M059J (cell line): ENCODE measurements around the gene FYCO1. TPM values are rescaled to one million over a fixed set of nuclear protein-coding genes. Genes with fewer than 3 reads are reported as not detected.

Experiments
- DNase-seq: peaks from one replicate; pipeline ENCODE4 v3.0.0-alpha.2; 2012; ENCODE audit warnings: low read depth
- total RNA-seq: library from RNA; depleted of rRNA; stranded (reverse); fragments of >200 nt; shearing (Covaris generic); gene quantifications from 2 replicates; pipeline ENCODE4 v1.2.3, GENCODE V29; 2014

The FYCO1 gene
- total RNA-seq, 1 experiment from 2014 or later = 7.8 TPM

DNA sequence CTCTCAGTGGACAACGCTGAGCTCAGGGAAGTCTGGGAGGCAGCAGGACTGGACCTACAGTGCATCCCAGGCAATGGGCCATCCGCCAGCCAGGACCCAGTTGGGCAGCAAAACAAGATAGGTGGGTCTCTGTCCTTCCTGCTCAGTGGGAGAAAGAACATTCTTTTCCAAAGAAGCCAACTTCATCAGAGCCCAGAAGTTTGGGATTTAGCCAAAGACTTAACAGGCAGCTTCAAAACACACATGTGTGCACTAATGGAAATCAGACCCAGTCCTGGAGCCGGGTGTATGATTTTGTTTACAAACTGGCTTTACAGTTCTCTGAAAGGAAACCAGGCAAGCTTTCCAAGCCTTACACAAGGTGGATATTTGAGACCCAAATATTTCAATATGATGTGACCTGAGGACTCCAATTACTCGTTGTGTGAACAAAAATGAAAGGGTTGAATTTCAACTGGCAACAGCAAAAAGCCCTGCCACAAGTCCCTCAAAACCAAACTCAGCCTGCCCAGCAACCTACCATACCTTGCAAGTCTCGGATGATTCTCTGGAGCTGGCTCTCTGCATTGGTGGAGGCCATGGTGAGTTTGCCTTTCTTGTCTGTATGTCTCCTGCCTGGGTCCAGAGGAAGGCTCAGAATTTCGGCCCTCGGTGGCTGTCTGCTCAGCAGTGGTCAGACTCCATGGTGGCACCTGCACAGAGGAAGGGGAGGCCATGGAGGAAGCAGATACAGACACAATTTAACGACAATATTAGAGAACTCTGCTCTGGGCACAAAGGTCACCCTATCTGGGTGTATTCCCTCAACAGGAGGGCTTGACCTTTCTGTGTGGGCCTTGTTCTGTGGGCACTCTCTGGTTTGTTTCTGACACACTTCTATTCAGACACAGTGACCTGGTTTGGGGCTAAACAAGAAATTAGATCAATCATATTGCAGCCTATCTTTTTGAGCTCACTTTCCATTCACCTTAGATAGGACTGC lies 11.0 kb downstream of the FYCO1 start:
- DNase-seq = no peak

DNA sequence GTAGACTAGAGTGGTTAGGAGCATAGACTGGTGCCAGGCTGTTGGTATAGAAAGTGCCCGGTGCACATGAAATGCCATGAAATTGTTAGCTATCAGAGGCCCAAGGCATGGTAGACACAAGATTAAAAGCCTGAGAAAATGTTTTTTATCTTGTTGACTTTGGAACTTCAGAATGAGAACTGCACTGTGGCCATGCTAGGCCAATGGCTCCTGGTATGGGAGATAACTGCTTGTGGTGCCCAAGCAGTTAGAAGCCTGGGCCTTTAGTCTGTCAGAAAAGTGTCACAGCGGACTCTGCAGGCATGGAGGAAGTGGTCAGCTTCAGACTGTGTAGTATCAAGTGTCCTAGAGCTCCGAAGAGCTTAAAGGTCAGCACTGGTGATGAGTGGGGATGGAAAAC lies 11.9 kb downstream of the FYCO1 start:
- DNase-seq = no peak

DNA sequence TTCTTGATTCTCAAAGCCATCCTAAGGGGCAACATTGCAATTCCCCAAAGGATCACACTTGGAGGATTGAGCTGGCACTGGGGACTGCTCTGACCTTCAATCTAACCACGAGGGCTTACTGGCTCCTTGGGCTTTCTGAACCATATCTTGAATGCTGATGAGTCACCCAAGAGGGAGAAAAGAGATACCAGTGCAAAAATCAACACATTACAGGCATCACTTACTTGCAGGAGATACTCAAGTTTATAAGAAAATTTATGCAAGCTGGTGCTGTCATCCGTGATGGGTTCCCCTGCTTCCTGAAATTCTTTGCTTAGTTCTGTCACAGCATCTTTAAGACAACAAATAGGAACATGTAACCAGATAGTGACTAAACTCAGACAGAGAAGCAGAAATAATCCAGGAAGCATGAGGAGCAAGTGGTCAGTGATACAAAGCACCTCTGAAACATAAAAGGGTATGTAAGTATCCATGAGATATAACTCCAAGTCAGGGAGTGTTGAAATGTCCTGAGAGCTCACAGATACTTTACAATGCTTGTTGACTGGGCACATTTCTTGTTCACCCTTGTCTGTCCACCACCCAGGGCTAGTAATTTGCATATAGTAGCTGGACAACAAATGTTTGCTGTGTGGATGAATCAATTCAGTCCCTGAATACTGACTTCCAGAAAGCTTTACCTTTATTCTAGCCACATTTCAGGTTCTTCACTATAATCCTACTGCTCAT lies 14.1 kb downstream of the FYCO1 start:
- peak; percentile 75 for DNase-seq

DNA sequence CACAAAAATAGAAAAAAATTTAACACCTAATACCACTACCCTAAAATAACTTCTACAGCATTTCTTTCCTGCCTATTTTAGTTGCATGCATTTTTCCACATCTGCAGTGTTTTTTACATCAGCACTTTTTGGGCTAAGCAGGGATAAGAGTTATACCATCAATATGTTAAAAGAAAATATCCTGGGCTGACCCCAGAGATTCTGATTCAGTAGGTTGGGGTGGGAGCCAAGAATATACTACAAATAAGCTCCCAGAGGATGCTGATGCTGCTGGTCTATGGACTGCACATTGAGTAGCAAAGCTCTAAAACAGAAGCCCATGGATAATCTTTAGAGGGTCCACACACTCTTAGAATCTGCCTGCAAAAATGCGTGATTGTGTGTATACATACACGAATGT lies 14.8 kb downstream of the FYCO1 start:
- no peak for DNase-seq

DNA sequence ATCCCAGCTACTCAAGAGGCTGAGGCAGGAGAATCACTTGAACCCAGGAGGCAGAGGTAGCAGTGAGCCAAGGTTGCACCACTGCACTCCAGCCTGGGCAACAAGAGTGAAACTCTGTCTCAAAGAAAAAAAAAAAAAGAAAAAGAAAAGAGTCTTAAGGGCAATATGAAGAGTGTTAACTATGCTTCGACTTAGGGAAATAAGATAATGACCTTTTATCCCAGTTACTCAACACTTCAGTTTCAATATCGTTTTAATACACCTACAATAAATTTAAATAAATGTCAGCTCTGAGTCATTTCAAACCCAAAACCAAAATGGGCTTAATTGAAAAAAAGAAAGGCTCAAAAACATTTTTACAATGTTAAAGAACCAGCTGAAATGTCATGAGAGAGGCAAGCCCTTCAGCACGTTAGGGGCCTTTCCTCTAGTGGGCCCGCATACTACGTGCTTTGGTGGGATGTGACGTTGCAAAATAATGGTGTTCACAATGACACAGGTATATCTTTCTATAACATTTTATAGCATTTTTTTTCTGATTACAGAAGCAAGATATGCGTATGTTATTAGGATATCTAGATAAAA lies 15.3 kb downstream of the FYCO1 start:
- no peak for DNase-seq

DNA sequence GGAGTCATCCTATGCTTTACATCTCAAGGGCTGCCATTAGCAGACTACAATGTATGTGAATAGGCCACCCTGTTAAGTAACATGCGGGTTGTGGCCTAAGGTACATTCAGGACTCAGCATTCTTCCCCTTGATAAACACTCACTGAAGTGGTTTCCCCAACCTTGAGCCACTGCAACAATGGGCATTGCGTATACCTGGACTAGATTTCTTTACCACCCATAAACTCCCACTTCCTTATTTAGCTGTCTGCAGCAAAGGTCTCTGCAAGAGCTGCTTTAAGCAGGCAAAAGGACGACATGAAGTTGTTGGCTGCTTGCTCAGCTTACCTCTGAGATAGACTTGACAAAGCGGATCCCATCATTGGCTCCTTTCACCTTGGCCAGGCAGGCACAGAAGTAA lies 16.2 kb downstream of the FYCO1 start:
- DNase-seq = no peak

DNA sequence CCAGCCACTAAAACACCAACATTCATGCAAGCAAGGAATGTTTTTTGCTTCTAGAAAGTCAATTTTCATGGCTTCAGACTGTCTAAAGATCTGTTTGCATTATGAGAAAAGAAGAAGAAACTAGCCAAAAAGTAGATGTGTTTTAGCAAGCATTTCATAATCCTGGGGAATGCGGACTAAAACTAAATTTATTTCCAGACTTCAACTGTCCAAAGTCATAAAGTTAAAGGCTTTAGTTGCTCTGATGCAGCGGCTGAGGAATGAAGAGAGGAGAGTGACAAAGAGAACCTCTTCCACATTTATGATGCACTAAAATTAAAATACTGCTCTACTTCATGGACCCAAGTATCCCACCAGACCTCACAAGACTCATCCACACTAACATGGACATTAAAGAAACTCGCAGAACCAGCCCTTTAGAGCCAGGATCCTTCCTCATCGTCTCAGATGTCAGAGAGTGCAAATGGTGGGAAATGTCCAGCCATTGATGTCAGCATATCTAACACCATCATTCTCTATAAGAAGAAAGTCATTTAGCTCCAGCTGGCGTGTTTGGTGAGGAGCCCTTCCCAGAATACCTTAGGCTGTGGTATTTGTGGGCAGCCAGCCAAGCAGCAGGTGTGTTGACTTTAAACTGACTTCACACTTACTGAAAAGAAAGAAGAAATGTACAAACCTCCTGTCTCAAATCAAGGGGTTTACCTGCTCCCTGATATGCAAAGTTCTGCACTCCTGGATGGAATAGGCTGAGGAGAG lies 17.4 kb downstream of the FYCO1 start:
- no peak for DNase-seq

DNA sequence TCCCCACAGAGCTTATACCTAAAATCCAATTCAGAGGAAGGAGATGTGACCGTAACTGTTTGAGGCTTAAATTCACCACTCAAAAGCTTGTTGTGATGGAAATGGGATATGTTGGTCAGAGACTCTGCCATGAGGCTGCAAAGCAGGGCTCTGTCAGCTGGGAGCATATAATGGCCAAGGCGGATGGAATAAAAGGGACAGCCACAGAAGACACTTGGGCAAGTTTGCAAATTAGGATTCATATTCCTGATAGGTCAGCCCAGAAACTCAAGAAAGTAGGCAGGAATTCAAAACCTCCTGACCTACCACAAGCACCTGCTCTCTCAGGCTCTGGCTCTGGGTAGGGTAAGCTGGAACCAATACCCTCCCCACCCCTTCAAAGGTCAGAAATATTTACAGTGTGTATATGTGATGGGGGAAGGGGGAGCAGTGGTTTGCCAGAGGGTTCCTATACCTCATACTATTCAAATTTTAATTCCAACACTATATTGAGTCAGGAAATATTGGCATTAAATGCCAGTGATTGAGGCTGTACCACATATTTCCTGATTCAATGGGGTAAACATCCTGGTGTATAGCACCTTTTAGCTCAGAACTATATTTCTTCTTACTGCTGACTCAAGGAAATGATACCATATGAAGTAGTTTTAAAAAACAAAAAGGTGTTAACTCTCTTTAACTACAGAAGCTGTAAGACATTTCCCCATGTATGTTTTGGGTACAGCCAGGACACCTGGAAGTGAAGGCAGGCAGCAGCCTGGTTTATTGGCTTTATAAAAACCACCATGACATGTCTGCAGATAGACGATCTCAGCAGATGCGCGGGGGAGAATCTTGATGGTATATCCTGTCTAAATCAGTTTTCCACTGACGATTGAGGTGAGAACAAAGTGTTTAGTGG lies 19.2 kb downstream of the FYCO1 start:
- no peak for DNase-seq

DNA sequence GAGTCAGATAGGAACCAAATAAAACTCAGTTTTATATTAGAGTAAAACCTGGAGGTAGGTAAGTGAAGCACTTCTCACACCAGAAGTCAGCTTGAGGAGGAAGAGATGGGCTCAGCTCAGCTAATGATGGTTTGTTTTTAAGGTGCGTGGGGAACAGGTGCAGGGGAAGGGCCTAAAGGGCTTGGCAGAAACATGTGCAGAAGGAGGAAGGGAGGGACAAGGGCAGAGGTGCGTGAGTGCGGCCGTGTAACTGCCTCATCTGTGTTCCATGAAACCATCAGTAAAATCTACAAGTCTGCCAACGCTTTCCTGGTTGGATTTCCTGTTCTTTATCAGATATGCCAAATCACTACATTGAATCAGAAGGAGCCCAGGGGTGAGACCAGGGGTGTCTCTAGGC lies 19.9 kb downstream of the FYCO1 start:
- no peak for DNase-seq

DNA sequence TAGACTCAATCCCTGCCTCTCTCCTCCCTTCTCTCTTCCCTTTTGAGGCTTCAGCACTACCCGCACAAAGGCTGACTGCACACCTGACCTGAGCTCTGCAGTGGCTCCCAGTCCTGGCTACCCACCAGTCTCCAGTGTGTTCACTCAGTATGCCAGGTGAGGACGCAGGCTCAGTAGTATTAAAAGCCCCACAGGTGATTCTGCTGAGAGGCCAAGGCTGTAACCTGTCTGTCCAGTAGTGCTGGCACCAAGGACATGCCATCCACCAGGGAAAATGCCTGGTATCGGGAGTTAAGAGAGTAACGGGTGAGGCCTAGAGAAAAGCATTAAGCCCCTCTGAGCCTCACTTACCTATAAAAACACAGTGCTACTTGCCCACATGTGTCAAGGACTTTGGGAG lies 20.9 kb downstream of the FYCO1 start:
- DNase-seq = no peak

DNA sequence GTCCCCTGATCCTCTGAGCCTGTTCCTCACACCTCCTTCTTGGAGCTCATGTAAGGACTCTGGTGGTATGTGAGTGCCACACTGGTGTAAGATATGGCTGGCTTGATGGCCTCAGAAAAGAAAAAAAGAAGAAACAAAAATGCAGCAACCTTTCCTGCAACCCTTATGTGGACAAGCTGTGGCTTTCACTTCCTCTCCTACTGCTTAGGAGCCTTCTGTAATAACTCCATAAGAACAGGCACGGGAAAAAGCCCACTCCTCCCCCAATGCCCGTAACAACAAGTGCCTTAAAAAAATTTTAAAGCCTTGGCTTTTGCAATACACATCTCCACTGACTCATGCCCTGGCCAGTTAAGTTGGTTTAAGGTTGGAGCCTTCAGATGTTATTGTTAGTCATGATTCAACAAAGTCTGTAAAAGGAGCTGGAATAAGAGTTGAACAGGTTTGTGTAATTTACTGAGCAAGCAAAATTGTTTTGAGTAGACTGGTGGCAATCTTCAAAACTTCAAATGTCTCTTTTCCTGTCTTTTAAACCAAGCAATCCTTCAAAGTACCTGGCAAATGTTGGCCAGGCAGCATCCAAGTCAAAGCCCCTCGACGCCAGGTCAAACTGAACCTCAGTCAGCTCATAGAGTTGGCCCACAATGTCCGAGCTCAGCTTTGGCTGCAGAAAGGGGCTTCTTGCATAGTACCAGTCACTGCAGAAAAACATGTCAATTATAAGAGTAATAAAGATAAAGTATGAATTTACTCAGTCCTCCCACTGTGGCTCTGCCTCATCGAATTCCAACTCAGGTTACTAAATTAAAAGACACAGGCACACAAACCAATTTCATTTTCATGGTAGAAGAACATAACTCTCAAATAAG lies 22.9 kb downstream of the FYCO1 start:
- peak; percentile 88 for DNase-seq

DNA sequence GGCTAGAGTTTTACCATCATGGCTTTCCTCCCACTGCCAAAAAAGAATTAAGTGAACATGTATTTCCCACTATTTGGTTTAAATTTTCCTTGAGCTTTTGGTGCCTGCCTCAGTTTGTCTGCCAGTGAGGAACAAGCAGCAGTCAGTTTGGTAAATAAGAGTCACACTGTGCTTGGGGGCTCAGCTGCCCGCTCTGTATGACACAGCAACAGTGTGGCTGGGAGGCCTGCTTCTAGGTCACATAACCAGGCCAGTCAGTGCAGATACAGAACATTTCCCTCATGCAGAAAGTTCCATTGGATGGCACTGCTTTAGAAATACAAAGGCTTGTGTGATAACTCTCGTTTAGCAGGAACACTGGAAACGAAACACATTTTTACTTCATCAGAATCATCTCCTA lies 25.7 kb downstream of the FYCO1 start:
- no peak for DNase-seq

DNA sequence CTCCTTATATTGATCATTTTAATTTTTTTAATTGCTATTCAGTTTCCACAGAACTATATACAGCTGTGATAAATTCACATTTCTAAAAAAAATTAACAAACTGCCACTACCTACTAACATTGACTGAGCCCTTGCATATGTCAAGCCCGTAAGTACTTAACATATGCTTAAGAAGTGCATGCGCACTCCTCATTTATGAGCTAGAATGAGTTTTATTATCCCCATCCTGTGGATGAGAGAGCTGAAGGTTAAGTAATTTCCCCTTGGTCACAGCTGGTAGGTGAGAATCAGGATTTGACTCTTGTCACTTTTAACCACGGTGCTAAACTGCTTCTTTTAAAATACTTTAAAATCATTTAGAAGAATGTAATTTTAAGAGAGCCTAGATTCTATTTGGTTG lies 26.5 kb downstream of the FYCO1 start:
- no peak for DNase-seq

DNA sequence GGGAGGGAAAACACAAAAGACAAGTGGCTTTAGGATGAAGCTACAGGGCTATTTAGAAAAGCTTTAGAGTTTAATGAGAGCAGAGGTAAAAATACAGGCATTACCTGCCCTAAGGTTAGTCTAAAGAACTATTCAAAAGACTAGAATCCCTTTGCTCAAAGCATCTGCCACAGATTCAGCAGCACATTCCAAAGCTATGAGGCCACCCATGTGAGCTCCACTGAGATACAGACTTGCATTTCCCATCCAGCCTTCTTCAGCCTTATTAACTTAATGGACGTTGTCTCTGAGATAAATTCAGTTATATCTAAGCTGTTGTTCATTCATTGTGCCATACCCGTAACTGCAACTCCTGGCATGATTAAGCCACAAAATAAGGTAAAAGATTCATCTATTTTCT lies 26.9 kb downstream of the FYCO1 start:
- DNase-seq = peak; percentile 51

DNA sequence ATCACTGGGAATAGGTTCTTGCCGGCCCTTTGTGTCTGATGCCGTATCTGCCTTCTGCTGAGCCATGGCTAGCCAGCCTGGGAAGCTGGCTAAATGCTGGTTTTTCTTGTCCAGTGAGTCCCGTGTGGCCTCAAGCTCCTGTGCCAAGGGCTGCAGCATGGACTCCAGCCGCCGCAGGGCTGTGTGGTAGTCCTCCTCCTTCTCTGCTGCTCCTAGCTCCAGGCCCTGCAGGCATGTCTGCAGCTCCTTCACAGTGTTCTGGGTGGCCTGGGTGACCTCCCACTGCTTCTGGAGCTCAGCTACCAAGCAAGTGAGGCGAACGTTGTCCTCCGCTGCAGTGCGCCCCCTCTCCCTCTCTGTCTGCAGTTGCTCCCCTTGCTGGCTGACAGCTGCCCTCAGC lies 27.5 kb downstream of the FYCO1 start:
- DNase-seq = no peak

DNA sequence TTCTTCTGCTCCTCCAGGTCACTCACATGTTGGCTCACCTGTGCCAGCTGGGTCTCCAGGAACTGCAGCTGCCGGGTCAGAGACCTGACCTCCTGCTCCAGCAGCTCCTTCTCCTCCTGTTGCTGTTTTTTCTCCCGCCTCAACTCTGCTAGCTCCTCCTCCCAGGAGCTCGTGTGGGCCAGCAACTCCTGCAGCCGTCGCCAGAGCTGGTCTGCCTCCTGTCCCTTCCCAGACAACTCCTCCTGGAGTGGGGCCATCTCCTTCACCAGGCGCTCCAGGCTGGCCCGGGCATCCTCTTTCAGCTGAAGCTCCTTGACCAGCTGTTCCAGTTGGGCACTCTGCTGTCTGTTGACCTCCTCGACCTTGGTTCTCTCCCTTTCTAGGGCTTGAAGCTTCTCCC lies 27.9 kb downstream of the FYCO1 start:
- DNase-seq = no peak

DNA sequence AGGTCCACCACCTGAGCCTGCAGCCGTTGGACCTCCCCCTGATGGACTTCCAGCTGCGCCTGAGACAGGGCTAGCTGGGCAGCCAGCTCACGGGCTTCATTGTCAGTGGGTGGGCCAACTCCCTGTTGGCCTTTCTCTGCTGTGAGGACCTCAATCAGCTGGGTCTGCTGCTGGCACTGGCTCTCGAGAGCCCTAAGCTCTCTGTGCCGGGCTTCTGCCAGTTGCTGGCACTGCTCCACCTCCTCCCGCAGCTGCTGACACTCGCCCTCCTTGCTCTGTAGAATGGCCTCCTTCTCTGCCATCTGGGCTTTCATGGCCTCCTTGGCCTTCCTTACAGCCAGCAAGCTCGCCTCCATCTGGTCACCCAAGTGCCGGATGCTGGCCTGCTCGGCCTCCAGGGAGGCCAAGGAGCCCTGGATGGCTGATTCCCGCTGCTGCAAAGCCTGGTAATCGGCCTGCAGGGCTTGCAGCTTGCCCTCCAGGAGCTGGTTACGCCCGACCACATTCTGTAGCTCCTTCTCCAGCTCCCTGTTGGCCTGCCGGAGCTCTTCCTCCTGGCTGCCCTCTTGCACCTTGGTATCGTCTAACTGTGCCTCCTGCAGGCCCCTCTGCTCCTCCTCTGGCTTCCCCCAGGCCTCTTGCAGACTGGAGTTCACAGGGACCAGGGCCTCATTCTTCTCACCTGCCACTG lies 28.5 kb downstream of the FYCO1 start:
- no peak for DNase-seq

DNA sequence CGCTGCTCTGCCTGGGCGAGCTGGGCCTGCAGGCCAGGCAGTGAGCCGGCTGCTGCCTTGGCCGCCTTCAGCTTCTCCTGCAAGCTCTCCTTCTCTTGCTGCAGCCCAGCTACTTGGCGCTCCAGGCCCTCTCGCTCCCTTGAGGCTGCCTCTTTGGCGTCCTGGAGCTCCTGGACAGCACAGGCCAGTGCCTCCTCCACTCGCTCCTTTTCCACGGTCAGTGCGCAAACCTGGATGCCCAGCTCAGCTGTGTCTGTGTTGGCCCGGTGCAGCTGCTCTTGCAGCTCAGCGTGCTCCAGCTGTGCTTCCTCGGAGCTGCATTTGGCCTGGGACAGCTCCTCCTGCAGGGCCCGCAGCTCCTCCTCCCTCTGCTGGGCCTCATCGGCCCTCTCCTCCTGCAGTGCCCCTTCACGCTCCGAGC lies 29.2 kb downstream of the FYCO1 start:
- DNase-seq = no peak

DNA sequence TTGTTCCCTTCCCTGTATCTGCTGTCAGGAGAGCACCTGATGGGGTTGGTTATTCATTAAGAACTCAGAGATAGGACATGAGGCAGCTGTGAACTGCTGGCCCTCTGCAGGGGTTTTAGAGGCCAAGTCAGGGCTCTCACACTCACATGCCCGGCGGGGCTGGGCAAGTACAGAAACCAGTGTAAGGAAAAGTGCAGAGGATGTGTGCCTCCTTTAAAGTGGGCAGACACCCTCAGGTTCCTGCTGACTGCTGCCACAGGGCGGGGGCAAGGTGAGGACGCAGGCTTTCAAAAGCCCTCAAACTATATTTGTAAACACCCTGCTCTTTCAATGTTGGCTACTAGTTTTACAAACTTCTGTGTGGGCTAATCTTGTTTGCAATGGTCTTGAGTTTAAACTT lies 30.0 kb downstream of the FYCO1 start:
- no peak for DNase-seq
